Activated naive CD4-positive, alpha-beta T cell treated with anti-CD3 and anti-CD28 coated beads for 36 hours (primary cell): ENCODE measurements around the gene IL32. TPM values are rescaled to one million over a fixed set of nuclear protein-coding genes. Genes with fewer than 3 reads are reported as not detected.
"Not testable (repeated sequence)": the region's sequence is repeated elsewhere in the genome, so short reads cannot be mapped to it uniquely, and the experiment has no call there.

ENCODE experiments used
- CTCF ChIA-PET: fragments of 350-600 bp; sonication (Branson Sonifier 250); formaldehyde crosslinking; loops from one replicate; lab custom pipeline; 2021; ENCODE audit warnings: antibody characterized with exemption; lab: Charles Lee
- DNase-seq: peaks from one replicate; pipeline ENCODE4 v3.0.0-alpha.2; 2020
- H3K27ac Mint-ChIP-seq: one replicate; pipeline ENCODE4 v1.8.0; 2021; ENCODE audit warnings: mild to moderate bottlenecking, mixed read lengths
- H3K27me3 Mint-ChIP-seq: one replicate; pipeline ENCODE4 v1.8.0; 2021; ENCODE audit warnings: low read depth, mixed read lengths
- H3K36me3 Mint-ChIP-seq: one replicate; pipeline ENCODE4 v1.8.0; 2021; ENCODE audit warnings: low read depth, mixed read lengths
- H3K4me1 Mint-ChIP-seq: one replicate; pipeline ENCODE4 v1.8.0; 2021; ENCODE audit warnings: low read depth, mixed read lengths
- H3K4me3 Mint-ChIP-seq: one replicate; pipeline ENCODE4 v1.8.0; 2021; ENCODE audit warnings: mild to moderate bottlenecking, moderate library complexity, mixed read lengths
- H3K9me3 Mint-ChIP-seq: one replicate; pipeline ENCODE4 v1.8.0; 2021; ENCODE audit warnings: mixed read lengths
- intact Hi-C: fragments of 100-400 bp; cut with micrococcal nuclease; formaldehyde crosslinking; loops from one replicate; pipeline ENCODE4 v1.15.1; 2023
- total RNA-seq, 2 experiments: library from RNA; stranded (reverse); gene quantifications; one replicate each; pipeline ENCODE4 v1.2.3, GENCODE V29; 2021

IL32 gene
- total RNA-seq, 2 experiments from 2014 or later, result 964 to 991 TPM

DNA sequence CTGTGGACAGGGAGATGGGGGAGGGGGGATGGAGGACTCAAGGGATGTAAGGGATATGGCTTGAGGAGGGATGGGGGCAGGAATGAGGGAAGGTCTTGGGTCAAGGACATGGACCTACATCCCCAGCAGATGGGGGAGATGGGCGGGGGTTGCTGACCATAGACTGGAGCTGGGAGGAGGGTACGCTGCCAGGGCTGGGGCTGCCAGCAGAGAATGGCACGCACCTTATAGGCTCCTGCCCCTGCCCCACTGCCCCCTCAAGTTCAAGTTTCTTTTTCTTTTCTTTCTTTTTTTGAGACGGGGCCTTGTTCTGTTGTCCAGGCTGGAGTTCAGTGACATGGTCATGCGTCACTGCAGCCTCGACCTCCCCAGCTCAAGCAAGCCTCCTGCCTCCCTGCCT lies 10.5 kb downstream of the IL32 start:
- DNase-seq, H3K36me3 Mint-ChIP-seq, H3K9me3 Mint-ChIP-seq, H3K27me3 Mint-ChIP-seq: not testable (repeated sequence)
- H3K4me1 Mint-ChIP-seq, result peaks cover 75% of the 10 kb centered on the region
- intact Hi-C loops, result loop anchor here (1.0 to 2.0 kb wide), 4 partner anchors 11 to 52 kb away; partner anchors contain the start of genes IL32 and THOC6
- H3K4me3 Mint-ChIP-seq, result peak overlapping the region; percentile 71
- H3K27ac Mint-ChIP-seq, result peak overlapping the region; percentile 98
- CTCF ChIA-PET, result interaction anchor here (0.6 to 5.2 kb wide), 10 partner anchors 12 to 75 kb away, joined by 3 to 38 read pairs (median 4); partner anchors contain the start of gene IL32

DNA sequence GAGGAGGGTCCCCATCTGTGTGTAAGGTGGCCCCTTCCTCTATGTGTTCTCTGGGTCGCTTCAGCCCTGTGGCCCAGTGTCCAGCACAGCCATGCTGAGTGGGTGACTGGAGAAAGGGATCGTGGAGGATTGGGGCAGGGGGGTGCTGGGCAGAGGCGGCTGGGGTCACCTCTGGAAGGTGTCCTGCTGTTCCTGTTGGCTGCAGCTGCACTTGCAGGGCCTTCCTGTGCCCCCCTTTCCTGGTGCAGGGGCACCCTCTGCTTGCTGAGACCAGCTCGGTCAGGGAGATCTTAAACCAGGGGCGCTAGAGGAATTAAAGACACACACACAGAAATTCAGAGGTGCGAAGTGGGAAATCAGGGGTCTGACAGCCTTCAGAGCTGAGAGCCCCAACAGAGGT lies 11.1 kb downstream of the IL32 start:
- H3K36me3 Mint-ChIP-seq, result no peaks in the 10 kb centered on the region
- CTCF ChIA-PET, result interaction anchor here (0.6 to 5.2 kb wide), 8 partner anchors 12 to 74 kb away, joined by 3 to 38 read pairs (median 6); partner anchors contain the start of gene IL32
- peaks cover 3% of the 10 kb centered on the region for H3K9me3 Mint-ChIP-seq
- intact Hi-C loops, result no loop called here
- H3K27me3 Mint-ChIP-seq, result no peaks in the 10 kb centered on the region
- H3K4me3 Mint-ChIP-seq, result peak overlapping the region; percentile 7
- peaks cover 74% of the 10 kb centered on the region for H3K4me1 Mint-ChIP-seq
- DNase-seq, result no peak
- peak overlapping the region; percentile 98 for H3K27ac Mint-ChIP-seq

DNA sequence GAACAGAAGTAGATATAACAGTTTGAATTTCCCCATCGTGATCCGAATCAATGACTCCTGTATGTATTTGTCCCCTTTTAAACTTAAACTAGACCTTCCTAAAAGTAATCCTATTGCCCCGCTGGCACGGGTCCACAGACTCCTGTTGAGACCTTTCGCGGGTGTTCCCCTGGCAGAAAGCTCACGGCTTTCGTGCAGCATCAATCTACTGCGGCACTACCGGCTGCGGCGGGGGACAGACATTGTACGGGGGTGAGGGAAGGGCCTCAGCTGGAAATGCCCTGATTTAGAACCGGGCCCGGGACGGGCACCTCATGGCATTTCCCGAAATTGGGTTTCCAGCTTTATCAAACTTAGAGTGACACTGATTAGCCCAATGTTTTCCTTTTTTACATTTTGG lies 14.6 kb downstream of the IL32 start:
- H3K36me3 Mint-ChIP-seq, result no peaks in the 10 kb centered on the region
- H3K9me3 Mint-ChIP-seq, result peaks cover 3% of the 10 kb centered on the region
- no peaks in the 10 kb centered on the region for H3K27me3 Mint-ChIP-seq
- no peak overlapping the region for H3K4me3 Mint-ChIP-seq
- DNase-seq, result no peak
- no peak overlapping the region for H3K27ac Mint-ChIP-seq
- CTCF ChIA-PET, result interaction anchor here (0.9 to 1.9 kb wide), 3 partner anchors 16 to 90 kb away, joined by 3 to 10 read pairs (median 3); no protein-coding TSS in a partner anchor
- peaks cover 47% of the 10 kb centered on the region for H3K4me1 Mint-ChIP-seq
- intact Hi-C loops, result no loop called here

DNA sequence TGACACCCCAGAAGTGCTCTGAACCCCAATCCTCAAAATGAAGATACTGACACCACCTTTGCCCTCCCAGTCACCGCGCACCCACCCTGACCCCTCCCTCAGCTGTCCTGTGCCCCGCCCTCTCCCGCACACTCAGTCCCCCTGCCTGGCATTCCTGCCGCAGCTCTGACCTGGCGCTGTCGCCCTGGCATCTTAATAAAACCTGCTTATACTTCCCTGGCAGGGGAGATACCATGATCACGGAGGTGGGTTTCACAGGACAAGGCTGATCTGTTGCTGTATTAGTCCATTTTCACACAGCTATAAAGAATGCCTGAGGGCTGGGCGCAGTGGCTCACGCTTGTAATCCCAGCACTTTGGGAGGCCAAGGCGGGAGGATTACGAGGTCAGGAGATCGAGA lies 16.5 kb downstream of the IL32 start:
- H3K9me3 Mint-ChIP-seq, DNase-seq, H3K36me3 Mint-ChIP-seq, CTCF ChIA-PET, H3K27ac Mint-ChIP-seq, H3K4me3 Mint-ChIP-seq, H3K27me3 Mint-ChIP-seq, intact Hi-C loops: not testable (repeated sequence)
- H3K4me1 Mint-ChIP-seq, result peaks cover 31% of the 10 kb centered on the region

DNA sequence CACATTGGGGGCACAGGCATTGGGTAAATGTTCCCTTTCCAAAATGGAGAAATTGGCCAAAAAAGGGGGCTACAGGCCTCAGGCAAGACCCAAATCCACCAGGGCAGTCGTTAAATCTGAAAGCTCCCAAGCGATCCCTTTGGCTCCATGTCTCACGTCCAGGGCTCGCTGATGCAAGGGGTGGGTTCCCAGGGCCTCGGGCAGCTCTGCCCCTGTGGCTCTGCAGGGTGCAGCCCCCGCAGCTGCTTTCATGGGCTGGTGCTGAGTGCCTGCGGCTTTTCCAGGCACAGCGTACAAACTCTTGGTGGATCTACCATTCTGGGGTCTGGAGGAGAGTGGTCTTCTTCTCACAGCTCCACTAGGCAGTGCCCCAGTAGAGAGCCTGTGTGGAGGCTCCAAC lies 18.0 kb downstream of the IL32 start:
- H3K27ac Mint-ChIP-seq, H3K4me3 Mint-ChIP-seq, H3K36me3 Mint-ChIP-seq, intact Hi-C loops, H3K27me3 Mint-ChIP-seq, H3K9me3 Mint-ChIP-seq, DNase-seq: not testable (repeated sequence)
- H3K4me1 Mint-ChIP-seq, result peaks cover 28% of the 10 kb centered on the region
- CTCF ChIA-PET, result interaction anchor here (0.8 to 1.0 kb wide), 2 partner anchors 10 to 84 kb away, joined by 3 to 5 read pairs; no protein-coding TSS in a partner anchor

DNA sequence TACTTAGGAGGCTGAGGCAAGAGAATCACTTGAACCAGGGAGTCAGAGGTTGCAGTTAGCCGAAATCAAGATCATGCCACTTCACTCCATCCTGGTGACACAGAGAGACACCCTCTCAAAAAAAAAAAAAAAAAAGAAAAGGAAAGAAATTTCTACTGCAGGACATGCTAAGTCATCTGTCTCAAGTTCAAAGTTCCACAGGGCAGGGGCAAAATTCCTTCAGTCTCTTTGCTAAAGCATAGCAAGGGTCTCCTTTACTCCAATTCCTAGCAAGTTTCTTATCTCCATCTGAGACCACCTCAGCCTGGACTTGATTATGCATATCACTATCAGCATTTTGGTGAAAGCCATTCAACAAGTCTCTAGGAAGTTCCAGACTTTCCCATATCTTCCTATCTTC lies 19.1 kb downstream of the IL32 start:
- H3K4me1 Mint-ChIP-seq, result peaks cover 26% of the 10 kb centered on the region
- intact Hi-C loops, result no loop called here
- no peak overlapping the region for H3K27ac Mint-ChIP-seq
- no peak overlapping the region for H3K4me3 Mint-ChIP-seq
- no peaks in the 10 kb centered on the region for H3K27me3 Mint-ChIP-seq
- H3K9me3 Mint-ChIP-seq, result peaks cover 3% of the 10 kb centered on the region
- no peak for DNase-seq
- H3K36me3 Mint-ChIP-seq, result no peaks in the 10 kb centered on the region
- CTCF ChIA-PET, result interaction anchor here (0.8 kb wide), 1 partner anchor 83 kb away, joined by 3 read pairs; no protein-coding TSS in a partner anchor

DNA sequence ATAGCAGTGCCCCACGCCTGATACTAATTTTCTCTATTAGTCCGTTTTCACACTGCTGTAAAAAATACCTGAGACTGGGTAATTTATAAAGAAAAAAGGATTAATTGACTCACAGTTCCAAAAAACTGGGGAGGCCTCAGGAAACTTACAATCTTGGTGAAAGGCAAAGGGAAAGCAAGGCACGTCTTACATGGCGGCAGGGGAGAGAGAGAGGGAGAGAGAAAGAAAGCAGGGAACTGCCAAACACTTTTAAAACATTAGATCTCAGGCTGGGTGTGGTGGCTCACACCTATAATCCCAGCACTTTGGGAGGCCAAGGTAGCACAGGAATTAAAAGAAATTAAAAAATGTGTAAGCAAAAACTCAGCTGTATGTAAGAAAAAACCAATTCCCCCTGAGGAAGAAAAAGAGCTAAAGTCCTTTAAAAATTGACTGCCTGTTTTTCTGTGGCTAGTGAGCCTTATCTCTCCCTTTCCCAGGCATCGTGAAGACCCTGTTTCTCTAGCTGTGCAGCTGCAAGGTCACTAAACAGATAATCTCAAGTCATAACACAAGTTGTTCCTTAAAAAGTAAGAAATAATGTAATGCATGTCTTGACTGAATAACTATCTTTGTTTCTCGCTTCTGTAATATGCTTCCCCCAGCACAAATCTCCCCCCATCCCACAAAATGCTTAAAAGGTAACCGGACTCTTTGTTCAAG lies 19.7 kb downstream of the IL32 start:
- no peak overlapping the region for H3K4me3 Mint-ChIP-seq
- peaks cover 3% of the 10 kb centered on the region for H3K9me3 Mint-ChIP-seq
- H3K36me3 Mint-ChIP-seq, result no peaks in the 10 kb centered on the region
- DNase-seq, result no peak
- CTCF ChIA-PET, result no interaction called here
- H3K27me3 Mint-ChIP-seq, result no peaks in the 10 kb centered on the region
- intact Hi-C loops, result no loop called here
- peaks cover 26% of the 10 kb centered on the region for H3K4me1 Mint-ChIP-seq
- H3K27ac Mint-ChIP-seq, result no peak overlapping the region

DNA sequence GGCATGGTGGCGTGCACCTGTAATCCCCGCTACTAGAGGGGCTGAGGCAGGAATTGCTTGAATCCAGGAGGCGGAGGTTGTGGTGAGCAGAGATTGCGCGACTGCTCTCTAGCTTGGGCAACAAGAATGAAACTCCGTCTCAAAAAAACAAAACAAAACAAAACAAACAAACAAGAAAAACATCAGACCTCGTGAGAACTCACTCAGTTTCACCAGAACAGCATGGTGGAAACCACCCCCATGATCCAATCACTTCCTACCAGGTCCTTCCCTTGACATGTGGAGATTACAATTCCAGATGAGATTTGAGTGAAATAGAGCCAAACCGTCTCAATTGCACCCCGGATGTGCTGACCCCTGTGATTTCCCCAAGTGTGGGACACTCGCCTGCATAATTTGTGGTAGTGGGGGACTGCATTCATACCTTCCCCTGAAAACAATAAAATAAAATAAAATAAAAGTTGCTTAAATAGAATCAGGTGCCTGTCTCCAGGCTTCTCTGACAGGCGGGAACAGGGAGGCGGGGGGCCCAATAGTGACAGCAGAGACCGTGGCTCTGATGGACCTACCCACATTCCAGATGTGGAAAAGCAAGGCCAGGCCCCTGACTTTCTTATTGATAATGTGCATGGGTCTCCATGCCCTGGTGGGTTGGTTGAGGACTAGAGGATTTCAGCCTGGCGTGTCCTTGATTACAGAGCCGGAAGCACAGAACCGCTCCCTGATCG lies 20.6 kb downstream of the IL32 start:
- H3K27ac Mint-ChIP-seq, result no peak overlapping the region
- H3K9me3 Mint-ChIP-seq, result no peaks in the 10 kb centered on the region
- DNase-seq, result no peak
- peaks cover 24% of the 10 kb centered on the region for H3K4me1 Mint-ChIP-seq
- H3K36me3 Mint-ChIP-seq, result no peaks in the 10 kb centered on the region
- no peaks in the 10 kb centered on the region for H3K27me3 Mint-ChIP-seq
- CTCF ChIA-PET, result no interaction called here
- H3K4me3 Mint-ChIP-seq, result no peak overlapping the region
- intact Hi-C loops, result no loop called here

DNA sequence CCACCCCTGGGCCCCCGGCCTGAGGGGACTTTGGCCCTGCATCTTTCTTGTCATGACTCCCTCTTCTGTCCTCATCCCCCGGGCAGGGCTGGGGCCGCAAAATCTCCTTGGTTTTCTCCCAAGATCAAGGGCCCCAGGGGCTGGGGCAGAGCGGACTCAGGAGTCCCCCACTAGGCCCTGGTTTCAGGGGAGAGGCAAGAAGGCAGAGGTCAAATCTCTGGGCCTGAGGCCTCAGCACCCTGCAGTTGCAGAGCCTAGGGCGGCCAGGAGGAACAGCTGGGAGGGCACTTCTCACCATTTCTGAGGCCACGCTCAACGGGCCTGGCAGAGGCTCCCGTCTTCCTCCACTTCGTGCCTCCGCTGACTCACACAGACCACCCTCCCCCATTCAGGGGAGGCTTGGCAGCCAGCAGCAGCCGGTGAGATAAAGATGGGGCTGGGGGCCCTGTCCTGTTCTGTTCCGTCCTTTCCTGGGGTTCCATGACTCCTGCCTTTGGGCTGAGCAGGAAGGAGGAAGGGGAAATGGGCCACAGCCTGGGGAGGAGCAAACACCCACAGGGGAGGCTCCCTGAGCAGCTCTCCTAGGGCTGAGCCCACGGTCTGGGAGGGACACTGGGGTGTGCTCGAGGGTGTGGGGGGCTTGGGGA lies 21.3 kb downstream of the IL32 start:
- intact Hi-C loops, result no loop called here
- peaks cover 25% of the 10 kb centered on the region for H3K4me1 Mint-ChIP-seq
- no peaks in the 10 kb centered on the region for H3K36me3 Mint-ChIP-seq
- no peaks in the 10 kb centered on the region for H3K27me3 Mint-ChIP-seq
- CTCF ChIA-PET, result interaction anchor here (0.6 to 3.2 kb wide), 4 partner anchors 17 to 42 kb away, joined by 3 to 10 read pairs (median 4); no protein-coding TSS in a partner anchor
- no peak overlapping the region for H3K27ac Mint-ChIP-seq
- H3K4me3 Mint-ChIP-seq, result no peak overlapping the region
- no peaks in the 10 kb centered on the region for H3K9me3 Mint-ChIP-seq
- DNase-seq, result no peak

DNA sequence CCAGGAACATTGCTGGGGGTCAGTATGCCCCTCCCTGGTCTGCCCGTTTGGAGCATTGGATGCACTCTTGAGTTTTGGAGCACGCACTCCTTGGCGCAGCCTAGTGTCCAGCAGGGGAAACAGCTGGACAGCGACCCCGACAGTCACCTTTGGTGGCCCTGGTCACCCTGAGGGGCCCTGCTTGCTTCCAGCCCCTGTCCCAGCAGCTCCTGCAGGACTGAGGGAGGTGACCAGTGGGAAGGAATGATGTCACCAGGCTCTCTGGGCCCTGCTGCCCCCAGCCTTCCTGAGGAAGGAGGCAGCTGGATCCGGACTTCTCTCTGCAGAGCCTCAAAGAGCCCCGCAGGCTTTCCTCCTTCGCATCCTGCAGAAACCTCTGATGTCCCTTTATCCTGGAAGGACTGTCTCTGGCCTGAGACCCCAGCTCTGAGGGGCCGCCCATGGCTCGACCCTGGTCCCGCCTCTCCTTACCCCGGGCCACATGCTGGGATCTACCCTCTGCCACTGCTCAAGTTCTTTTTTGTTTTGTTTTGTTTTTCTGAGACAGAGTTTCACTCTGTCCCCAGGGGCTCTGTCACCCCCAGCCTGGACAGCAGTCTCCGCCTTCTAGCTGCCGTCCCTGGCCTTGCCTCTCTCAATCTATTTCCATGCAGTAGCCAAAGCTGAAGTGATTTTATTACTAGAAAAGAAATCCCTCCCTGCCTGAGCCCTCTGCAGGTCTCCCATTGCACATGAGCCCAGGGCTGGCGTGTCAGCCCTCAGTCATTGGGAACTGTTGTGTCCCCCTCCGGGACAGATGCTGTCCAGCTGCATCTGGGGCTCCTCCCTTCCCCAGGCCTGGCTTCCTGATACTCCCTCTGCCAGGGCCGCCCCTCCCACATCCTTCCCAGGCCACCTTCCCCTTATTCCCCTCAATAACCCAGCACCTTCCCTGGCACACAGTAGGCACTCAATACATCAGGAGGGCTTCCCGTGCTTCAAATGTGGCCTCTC lies 22.1 kb downstream of the IL32 start:
- Mint-ChIP-seq H3K36me3 (no peaks in the 10 kb centered on the region), H3K4me3 (no peak overlapping the region), H3K4me1 (peaks cover 25% of the 10 kb centered on the region), H3K9me3 (no peaks in the 10 kb centered on the region), H3K27ac (no peak overlapping the region), H3K27me3 (no peaks in the 10 kb centered on the region)
- CTCF ChIA-PET, result interaction anchor here (0.6 to 3.2 kb wide), 5 partner anchors 16 to 42 kb away, joined by 3 to 10 read pairs (median 3); no protein-coding TSS in a partner anchor
- intact Hi-C loops, result no loop called here
- no peak for DNase-seq

DNA sequence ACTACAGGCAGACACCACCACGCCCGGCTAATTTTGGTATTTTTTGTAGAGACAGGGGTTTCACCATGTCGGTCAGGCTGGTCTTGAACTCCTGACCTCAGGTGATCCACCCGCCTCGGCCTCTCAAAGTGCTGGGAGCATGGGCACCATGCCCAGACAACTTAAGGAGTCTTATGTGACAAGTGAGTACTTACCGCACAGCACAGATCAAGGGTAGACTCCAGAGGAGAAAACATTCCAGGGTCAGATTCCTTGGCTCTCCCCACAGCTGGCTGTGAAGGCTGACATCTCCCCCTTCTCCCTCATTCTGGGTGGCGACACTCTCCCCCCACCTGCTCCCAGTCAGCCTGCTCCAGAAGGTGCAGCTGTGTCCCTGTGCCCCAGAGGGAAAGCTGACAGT lies 23.0 kb downstream of the IL32 start:
- no peaks in the 10 kb centered on the region for H3K9me3 Mint-ChIP-seq
- no peaks in the 10 kb centered on the region for H3K27me3 Mint-ChIP-seq
- H3K36me3 Mint-ChIP-seq, result no peaks in the 10 kb centered on the region
- intact Hi-C loops, result no loop called here
- CTCF ChIA-PET, result interaction anchor here (0.9 to 3.2 kb wide), 3 partner anchors 13 to 41 kb away, joined by 3 to 10 read pairs (median 4); no protein-coding TSS in a partner anchor
- DNase-seq, result no peak
- peaks cover 25% of the 10 kb centered on the region for H3K4me1 Mint-ChIP-seq
- no peak overlapping the region for H3K4me3 Mint-ChIP-seq
- no peak overlapping the region for H3K27ac Mint-ChIP-seq
